ENCODE measurements around the gene DEPP1. TPM values are rescaled to one million over a fixed set of nuclear protein-coding genes. Genes with fewer than 3 reads are reported as not detected.

DEPP1 gene
- total RNA-seq (2012; rRNA removed) (11.7 and 13.6 TPM in 2 replicates), polyA plus RNA-seq (2012; rRNA removed) (19.7 and 30.0 TPM in 2 replicates), Bru-seq, nascent RNA (percentile 65 among the genes with signal in this experiment), BruChase-seq, experiment 1, labeled RNA remaining after a 6-hour chase (percentile 51 among the genes with signal in this experiment), BruChase-seq, experiment 2, labeled RNA remaining after a 2-hour chase (percentile 43 among the genes with signal in this experiment)
- 16.4 and 30.1 TPM in 2 replicates for polyA plus RNA-seq (2012; cell fraction: cytosol; rRNA removed)
- polyA plus RNA-seq (2012; cell fraction: nucleus; rRNA removed; ENCODE audit: low replicate concordance): 18.4 and 24.2 TPM in 2 replicates
- long read RNA-seq, transcript DEPP1-201 (2 exons, 2,120 nt): major isoform, 7 of 17 reads
- long read RNA-seq, partial matches to known transcripts: 0 of 17 reads
- long read RNA-seq, other reads (novel, unspliced or antisense): 10 of 17 reads

- Histone ChIP-seq H3K9me1 (ENCODE audit: insufficient read depth, low read length) (peaks cover 39% of the 10 kb centered on the region), H3K4me1 (ENCODE audit: control insufficient read depth, insufficient read depth, low read length) (peaks cover 68% of the 10 kb centered on the region), H3K18ac (ENCODE audit: low read depth, low read length) (peak within 1 kb of the TSS; percentile 36), H3K9me3 (ENCODE audit: control insufficient read depth, insufficient read depth, low read length) (no peaks in the 10 kb centered on the region), H2AK5ac (ENCODE audit: low read depth, low read length) (peak within 1 kb of the TSS; percentile 85), H4K5ac (ENCODE audit: low read depth, low read length) (peak within 1 kb of the TSS; percentile 43), H3K4me3 (ENCODE audit: insufficient read depth, low read depth, low read length) (peak within 1 kb of the TSS; percentile 55), H2BK20ac (ENCODE audit: low read depth, low read length) (peak within 1 kb of the TSS; percentile 95), H3K56ac (ENCODE audit: extremely low read depth, insufficient read depth, low read length) (peak within 1 kb of the TSS; percentile 8; the same call in 1 of the 2 replicates), H2BK15ac (ENCODE audit: low read depth, low read length) (peak within 1 kb of the TSS; percentile 80; the same call in 2 of the 3 replicates), H2AK9ac (replicated peaks; ENCODE audit: low read depth, low read length, poor library complexity) (peak within 1 kb of the TSS; percentile 85), H4K20me1 (ENCODE audit: insufficient read depth, low read length) (no peaks in the 10 kb centered on the region; the same call in 1 of the 2 replicates), H4K91ac (ENCODE audit: insufficient read depth, low read depth, low read length) (peak within 1 kb of the TSS; percentile 97), H3K27me3 (ENCODE audit: control insufficient read depth, insufficient read depth, low read length) (no peaks in the 10 kb centered on the region), H2BK5ac (ENCODE audit: low read depth, low read length, poor library complexity, severe bottlenecking) (peak within 1 kb of the TSS; percentile 97), H3K27ac (ENCODE audit: insufficient read depth, low read length) (peak within 1 kb of the TSS; percentile 97), H4K8ac (ENCODE audit: low read depth in 2 of 2, low read length in 2 of 2) (peak within 1 kb of the TSS; percentile 39 to 75; a peak in 3 of 4 replicates), H3K79me1 (ENCODE audit: low read depth in 1 of 2, low read length in 2 of 2) (peaks cover 3 to 73% of the 10 kb centered on the region in 2 experiments; a peak in 3 of 4 replicates), H3K4ac (ENCODE audit: low read depth, low read length) (peak within 1 kb of the TSS; percentile 89), H2BK120ac (ENCODE audit: low read depth, low read length) (peak within 1 kb of the TSS; percentile 92), H3K9ac (ENCODE audit: low read depth, low read length) (peak within 1 kb of the TSS; percentile 60), H3K4me2 (ENCODE audit: low read depth, low read length) (peak within 1 kb of the TSS; percentile 84), H3K14ac (replicated peaks; ENCODE audit: low read depth, low read length) (peak within 1 kb of the TSS; percentile 84), H3K36me3 (ENCODE audit: control insufficient read depth, insufficient read depth, low read length) (peaks cover 15% of the 10 kb centered on the region; the same call in 1 of the 2 replicates), H3K23ac (ENCODE audit: low read depth, low read length) (peak within 1 kb of the TSS; percentile 86), H2AFZ (replicated peaks; ENCODE audit: low read length, poor library complexity) (peak within 1 kb of the TSS; percentile 80)
- POLR2A ChIA-PET (ENCODE audit: unreplicated experiment): interaction anchor here (0.6 kb wide), 2 partner anchors 15 to 25 kb away, joined by 3 to 5 read pairs; no protein-coding TSS in a partner anchor
- 17% methylated on average over 4 of the region's 12 CpGs; no CpG with 5 or more reads in 1 of the 2 experiments for WGBS, 2 experiments (ENCODE audit: extremely low coverage in 2 of 2, insufficient read length in 1 of 2)
- ATAC-seq (ENCODE audit: low read depth) (peak; percentile 13), DNase-seq (peak; percentile 93)
- in situ Hi-C loops (cut with MboI; ENCODE audit: low sequenced_read_pairs) (loop anchor here (25.0 kb wide), 4 partner anchors 1034 to 1841 kb away; partner anchors contain the start of genes CSGALNACT2 and HNRNPF), dilution Hi-C loops (cut with HindIII; ENCODE audit: low sequenced_read_pairs, unreplicated experiment) (no loop called here), intact Hi-C loops (cut with micrococcal nuclease) (no loop called here)
- CTCF ChIA-PET: interaction anchor here (0.6 to 1.3 kb wide), 3 partner anchors 16 to 504 kb away, joined by 3 to 4 read pairs (median 3); no protein-coding TSS in a partner anchor
- BruUV-seq (replicated peaks): no TSS peak
- TF ChIP-seq MXI1 (IDR thresholded peaks at IDR 0.05; ENCODE audit: borderline replicate concordance, low read depth, low read length) (no peak), ELK1 (IDR thresholded peaks at IDR 0.05; ENCODE audit: borderline replicate concordance, low read depth, low read length) (no peak), POLR2A (IDR thresholded peaks at IDR 0.05; ENCODE audit: low read depth, low read length) (peak; percentile 97), CTCF (conservative IDR thresholded peaks at IDR 0.05; ENCODE audit: low read depth, low read length) (peak; percentile 8; the same call in 1 of the 2 replicates), FOS (IDR thresholded peaks at IDR 0.05; ENCODE audit: low read depth, low read length) (no peak; the same call in 1 of the 2 replicates), CEBPB (IDR thresholded peaks at IDR 0.05; ENCODE audit: low read depth, low read length) (no peak), SMC3 (IDR thresholded peaks at IDR 0.05; ENCODE audit: low read depth, low read length) (no peak), NFE2L2 (IDR thresholded peaks at IDR 0.05; ENCODE audit: low read depth, low read length) (no peak), BHLHE40 (IDR thresholded peaks at IDR 0.05; ENCODE audit: low read depth, low read length) (no peak), RCOR1 (IDR thresholded peaks at IDR 0.05; ENCODE audit: insufficient replicate concordance, low read length) (no peak), MAFK (IDR thresholded peaks at IDR 0.05; ENCODE audit: low read depth, low read length) (no peak)
Measured at GRCh38 chr10:44978570-44979280, at the start of gene DEPP1. Gene DEPP1 (minus strand): TSS chr10:44978809. CDS start chr10:44978030, 779 bp downstream.

Measured in IMR-90 (cell line).